ENCODE measurements around the gene RFC5.

- TF ChIP-seq RAD21 (IDR thresholded peaks at IDR 0.05; ENCODE audit: insufficient read depth, low read depth, low read length) (no peak), NFYA (IDR thresholded peaks at IDR 0.05; ENCODE audit: borderline replicate concordance, low read depth, low read length) (no peak), MYC (IDR thresholded peaks at IDR 0.05; ENCODE audit: insufficient read depth, insufficient read length, insufficient replicate concordance, low read length, severe bottlenecking) (no peak), EP300 (IDR thresholded peaks at IDR 0.05; ENCODE audit: borderline replicate concordance in 1 of 2, control insufficient read depth in 1 of 2, low read depth in 2 of 2, low read length in 2 of 2) (no peak), CTCF (IDR thresholded peaks at IDR 0.05 in 2 of 3, conservative IDR thresholded peaks at IDR 0.05 in 1 of 3; ENCODE audit: control insufficient read depth in 2 of 3, extremely low read depth in 1 of 3, insufficient read depth in 1 of 3, low read depth in 3 of 3, low read length in 3 of 3) (no peak), NBN (IDR thresholded peaks at IDR 0.05) (no peak)
Measured at GRCh38 chr12:117967043-117967442, 49.5 kb upstream of the RFC5 start.

Data from GM12878 (cell line).